ENCODE data around the gene ATP5IF1.

Gene ATP5IF1

DNA sequence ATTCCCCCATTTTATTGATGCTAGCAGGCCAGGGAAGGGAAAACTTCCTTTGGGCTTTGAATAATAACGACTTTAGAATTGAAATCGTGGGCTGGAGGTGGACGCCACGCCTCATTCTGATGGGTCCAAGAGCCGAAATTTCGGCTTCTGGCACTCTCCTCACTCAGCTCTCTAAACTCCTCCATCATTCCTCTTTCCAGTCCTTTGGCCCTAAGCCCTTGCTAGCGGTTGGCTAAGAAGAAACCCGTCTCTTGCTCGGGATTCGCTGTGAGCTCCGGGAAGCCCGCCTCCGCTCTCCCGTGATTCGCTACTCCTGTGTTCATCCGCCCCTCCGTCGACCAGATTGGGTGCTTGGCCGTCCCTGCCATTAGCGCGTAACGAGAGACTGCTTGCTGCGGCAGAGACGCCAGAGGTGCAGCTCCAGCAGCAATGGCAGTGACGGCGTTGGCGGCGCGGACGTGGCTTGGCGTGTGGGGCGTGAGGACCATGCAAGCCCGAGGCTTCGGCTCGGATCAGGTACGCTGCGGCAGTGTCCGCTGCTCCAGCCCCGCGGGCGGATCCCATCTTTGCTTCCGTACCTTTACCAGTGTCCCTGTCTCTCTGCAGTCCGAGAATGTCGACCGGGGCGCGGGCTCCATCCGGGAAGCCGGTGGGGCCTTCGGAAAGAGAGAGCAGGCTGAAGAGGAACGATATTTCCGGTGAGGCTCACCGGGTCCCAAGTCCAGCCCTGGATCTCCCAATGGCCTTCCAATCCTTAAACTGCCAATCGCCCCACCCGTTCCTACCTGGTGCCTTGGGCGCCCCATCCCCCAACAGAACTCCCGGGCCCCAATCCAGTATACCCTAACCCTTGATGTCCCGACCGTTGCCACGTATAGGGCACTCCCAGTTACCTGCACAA, at the start of gene ATP5IF1:
Gene ATP5IF1 (plus strand): TSS at position 370 of the 901 bp plus-strand sequence. CDS start 60 bp downstream, at position 430.
- peaks cover 5% of the 10 kb centered on the region for H3K36me3 Mint-ChIP-seq
- H3K4me3 Mint-ChIP-seq = no peak within 1 kb of the TSS
- H3K9me3 Mint-ChIP-seq = no peaks in the 10 kb centered on the region
- H3K27me3 Mint-ChIP-seq = no peaks in the 10 kb centered on the region
- H3K27ac Mint-ChIP-seq = no peak within 1 kb of the TSS
- peak; percentile 97 for ATAC-seq
- H3K4me1 Mint-ChIP-seq = peaks cover 26% of the 10 kb centered on the region

DNA sequence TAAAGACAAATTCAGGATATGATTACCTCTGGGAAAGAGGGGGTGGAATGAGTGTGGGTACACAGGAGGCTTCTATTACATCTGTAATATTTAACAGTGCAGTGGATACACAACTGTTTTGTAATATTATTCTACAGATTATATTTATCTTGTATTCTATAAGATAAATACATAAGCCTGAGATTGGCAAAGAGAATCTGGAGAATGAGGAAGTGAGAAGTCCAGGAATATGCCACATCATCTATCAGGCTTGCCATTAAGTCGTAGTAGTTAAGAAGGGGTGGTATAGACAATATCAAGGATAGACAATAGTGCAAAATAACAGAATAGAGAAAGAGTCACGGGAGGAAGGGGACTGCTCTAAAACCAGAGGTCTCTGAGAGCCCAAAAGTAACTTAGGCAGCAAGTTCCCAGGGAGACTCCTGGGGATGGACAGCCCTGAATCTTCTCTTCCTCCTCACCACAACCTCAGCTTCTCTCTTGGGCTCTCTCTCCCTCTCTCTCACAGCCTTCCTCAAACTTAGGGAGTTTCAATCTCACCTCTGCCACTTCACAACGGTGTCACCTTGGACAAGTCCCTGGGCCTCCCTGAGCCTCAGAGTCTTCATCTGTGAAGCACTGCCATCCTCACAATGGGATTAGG, 45.5 kb upstream of the ATP5IF1 start:
- no peak for ATAC-seq
- H3K36me3 Mint-ChIP-seq = peaks cover 8% of the 10 kb centered on the region

DNA sequence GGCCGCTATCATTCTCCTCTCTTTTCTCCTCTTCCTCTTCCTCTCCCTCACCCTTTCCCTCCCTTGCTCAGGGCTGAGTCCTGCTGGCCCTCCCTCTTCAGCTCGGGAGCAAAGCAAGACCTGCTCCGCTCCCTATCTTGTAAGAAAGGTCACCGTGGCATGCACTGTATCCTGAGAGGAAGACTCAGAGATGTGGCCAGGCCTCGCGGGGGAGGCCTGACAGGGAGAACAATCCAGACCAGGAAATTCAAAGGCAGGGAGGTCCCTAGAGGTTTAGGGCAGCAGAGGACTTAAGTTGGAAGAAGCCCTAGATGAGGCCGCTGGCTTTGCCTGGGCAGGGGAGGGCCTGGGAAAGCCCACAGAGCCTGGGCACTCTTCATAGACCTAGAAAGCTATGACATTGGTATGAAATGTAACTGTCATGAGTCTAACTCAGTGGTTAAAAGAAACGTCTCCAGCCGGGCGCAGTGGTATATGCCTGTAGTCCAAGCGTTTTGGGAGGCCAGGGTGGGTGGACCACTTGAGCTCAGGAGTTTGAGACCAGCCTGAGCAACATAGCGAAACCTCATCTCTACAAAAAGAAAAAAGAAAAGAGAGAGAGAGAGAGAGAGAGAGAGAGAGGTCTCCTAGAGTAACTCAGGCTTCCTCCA, 44.8 kb upstream of the ATP5IF1 start:
- no peaks in the 10 kb centered on the region for H3K9me3 Mint-ChIP-seq
- H3K4me1 Mint-ChIP-seq = no peaks in the 10 kb centered on the region
- no peak for ATAC-seq
- no peaks in the 10 kb centered on the region for H3K27me3 Mint-ChIP-seq
- H3K4me3 Mint-ChIP-seq = no peak overlapping the region
- no peak overlapping the region for H3K27ac Mint-ChIP-seq
- peaks cover 8% of the 10 kb centered on the region for H3K36me3 Mint-ChIP-seq

More for the DNA sequence above, 45.5 kb upstream of the ATP5IF1 start:
- Mint-ChIP-seq H3K27me3 (no peaks in the 10 kb centered on the region), H3K4me3 (no peak overlapping the region), H3K27ac (no peak overlapping the region), H3K4me1 (no peaks in the 10 kb centered on the region), H3K9me3 (no peaks in the 10 kb centered on the region)

DNA sequence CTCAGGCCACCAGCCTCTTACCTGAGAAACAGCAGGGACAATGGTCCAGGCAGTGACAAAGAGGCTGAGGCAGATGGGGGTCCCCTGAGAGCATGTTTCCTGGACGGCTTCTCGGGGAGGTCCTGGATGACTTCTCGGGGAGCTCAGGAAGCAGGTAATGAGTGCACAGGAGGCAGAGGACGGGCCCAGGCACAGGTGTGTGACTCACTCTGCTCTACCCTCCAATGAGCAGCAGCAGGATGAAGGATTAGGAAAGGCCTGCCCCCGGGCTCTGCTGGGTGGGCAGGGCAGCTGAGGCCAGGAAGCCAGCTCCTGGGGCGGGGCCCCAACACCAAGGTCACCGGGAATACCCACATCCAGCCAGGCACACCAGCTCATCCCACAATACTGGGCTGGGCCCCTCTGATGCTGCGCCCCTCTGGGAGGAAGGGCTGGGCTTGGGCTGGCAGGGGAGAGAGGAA, 42.2 kb upstream of the ATP5IF1 start:
- ATAC-seq = no peak

DNA sequence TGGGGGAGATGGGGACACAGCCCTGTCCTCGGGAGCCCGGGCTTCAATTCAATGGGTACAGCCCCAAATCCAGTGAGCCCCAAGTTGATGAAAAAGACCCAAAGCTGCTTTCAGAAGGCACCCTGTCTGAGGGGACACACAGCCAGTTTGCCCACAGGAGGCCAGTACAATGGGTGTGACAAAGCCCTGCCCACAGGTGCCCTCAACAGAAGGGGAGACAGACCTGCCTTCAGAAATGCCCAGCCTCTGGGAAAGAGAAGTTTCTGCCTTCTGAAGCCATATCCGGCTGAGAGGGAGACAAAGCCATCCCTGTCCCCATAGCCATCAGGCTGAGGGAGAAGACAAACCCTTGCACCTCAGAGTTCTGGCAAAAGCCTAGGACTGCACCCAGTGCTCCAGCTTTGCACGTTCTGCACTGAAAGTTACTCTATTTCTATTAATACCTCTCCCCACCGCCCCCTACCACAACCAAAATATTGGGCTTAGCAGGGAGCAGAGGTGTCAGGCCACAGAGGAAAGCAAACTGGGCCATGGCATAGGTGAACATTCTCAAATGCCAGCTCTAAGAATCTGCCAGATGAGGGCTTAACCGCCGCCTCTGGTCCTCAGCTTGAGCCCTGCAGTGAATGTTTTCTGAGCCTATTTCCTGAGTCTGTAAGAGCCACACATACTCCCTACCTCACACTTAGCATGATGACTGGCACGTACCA, 41.4 kb upstream of the ATP5IF1 start:
- no peak for ATAC-seq
- H3K9me3 Mint-ChIP-seq = peaks cover 3% of the 10 kb centered on the region
- H3K36me3 Mint-ChIP-seq = peaks cover 28% of the 10 kb centered on the region
- H3K4me3 Mint-ChIP-seq = no peak overlapping the region
- H3K27me3 Mint-ChIP-seq = no peaks in the 10 kb centered on the region
- H3K27ac Mint-ChIP-seq = no peak overlapping the region
- H3K4me1 Mint-ChIP-seq = peaks cover 5% of the 10 kb centered on the region

More for the DNA sequence above, 42.2 kb upstream of the ATP5IF1 start:
- H3K27me3 Mint-ChIP-seq = no peaks in the 10 kb centered on the region
- peaks cover 21% of the 10 kb centered on the region for H3K36me3 Mint-ChIP-seq
- no peaks in the 10 kb centered on the region for H3K4me1 Mint-ChIP-seq
- H3K27ac Mint-ChIP-seq = no peak overlapping the region
- H3K9me3 Mint-ChIP-seq = no peaks in the 10 kb centered on the region
- H3K4me3 Mint-ChIP-seq = no peak overlapping the region

DNA sequence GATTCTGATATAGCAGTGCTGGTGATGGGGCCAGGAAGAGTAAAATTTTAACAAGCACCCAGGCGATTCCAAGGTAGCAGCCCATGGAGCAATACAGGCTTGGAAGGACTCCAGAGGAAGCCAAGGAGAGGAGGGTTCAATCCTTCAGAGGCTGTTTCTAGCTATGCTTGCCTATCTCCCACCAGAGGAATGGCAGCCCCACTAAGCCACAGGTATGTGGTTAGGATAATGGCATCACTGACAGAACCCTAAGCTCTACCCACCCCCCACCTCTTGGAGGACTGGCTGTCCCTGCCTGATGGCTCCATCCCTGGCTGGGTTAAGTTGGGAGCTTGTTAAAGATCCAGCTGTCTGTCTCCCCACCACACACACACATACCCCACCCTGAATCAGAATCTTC, 40.1 kb upstream of the ATP5IF1 start:
- Mint-ChIP-seq H3K9me3 (peaks cover 3% of the 10 kb centered on the region), H3K4me1 (peaks cover 17% of the 10 kb centered on the region), H3K27me3 (no peaks in the 10 kb centered on the region), H3K27ac (no peak overlapping the region), H3K4me3 (no peak overlapping the region), H3K36me3 (peaks cover 38% of the 10 kb centered on the region)
- ATAC-seq = no peak

DNA sequence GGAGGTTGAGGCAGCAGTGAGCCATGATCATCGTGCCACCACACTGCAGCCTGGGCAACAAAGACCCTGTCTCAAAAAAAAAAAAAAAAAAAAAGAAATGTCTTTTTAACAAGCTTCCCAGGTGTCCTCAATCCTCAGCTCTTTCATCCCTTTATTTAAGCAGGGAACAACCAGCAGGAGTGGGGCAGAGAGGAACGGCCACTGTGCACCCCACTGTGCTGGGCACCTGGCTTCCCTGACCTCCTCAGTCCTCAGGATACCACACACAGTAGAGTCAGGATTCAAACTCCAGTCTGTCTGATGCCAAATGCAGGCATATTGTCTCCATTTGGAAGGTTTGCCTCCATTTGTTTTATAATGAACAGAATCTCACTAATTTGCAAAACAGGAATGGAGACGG, 39.6 kb upstream of the ATP5IF1 start:
- H3K27ac Mint-ChIP-seq = no peak overlapping the region
- peaks cover 3% of the 10 kb centered on the region for H3K9me3 Mint-ChIP-seq
- peaks cover 44% of the 10 kb centered on the region for H3K36me3 Mint-ChIP-seq
- peaks cover 23% of the 10 kb centered on the region for H3K4me1 Mint-ChIP-seq
- H3K27me3 Mint-ChIP-seq = no peaks in the 10 kb centered on the region
- no peak overlapping the region for H3K4me3 Mint-ChIP-seq
- ATAC-seq = no peak

DNA sequence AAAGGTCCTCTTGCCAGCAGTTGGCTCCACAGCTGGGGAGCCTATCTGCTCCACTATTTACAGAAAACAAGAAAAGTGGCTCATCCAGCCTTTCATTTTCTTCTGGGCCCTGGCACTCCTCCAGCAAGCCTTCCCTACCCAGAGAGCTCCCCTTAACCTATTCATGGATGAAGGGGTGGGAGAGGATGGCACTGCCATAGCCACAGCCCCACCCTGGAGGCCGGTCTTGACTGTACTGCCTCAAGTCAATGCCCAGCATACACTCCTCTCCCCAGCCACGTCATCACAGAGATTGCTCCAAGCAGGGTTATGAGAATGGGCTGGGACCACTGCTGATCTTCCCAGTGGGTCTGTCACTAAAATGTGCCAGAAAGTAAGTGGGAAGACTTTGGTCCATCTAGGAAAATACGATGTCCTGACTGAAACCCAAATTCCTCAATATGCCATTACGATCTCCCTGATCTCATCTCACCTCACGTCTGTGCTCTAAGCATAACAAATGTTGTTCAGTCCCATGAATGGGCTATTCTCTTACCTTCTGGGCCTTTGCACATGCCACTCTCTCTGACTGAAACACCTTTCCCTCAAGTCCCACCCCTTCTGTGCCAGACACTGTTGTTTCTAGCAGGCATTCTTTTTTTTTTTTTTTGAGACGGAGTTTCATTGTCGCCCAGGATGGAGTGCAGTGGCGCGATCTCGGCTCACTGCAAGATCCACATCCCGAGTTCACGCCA, 38.1 kb upstream of the ATP5IF1 start:
- peaks cover 23% of the 10 kb centered on the region for H3K4me1 Mint-ChIP-seq
- peaks cover 45% of the 10 kb centered on the region for H3K36me3 Mint-ChIP-seq
- no peak for ATAC-seq
- no peak overlapping the region for H3K4me3 Mint-ChIP-seq
- H3K9me3 Mint-ChIP-seq = peaks cover 3% of the 10 kb centered on the region
- no peaks in the 10 kb centered on the region for H3K27me3 Mint-ChIP-seq
- no peak overlapping the region for H3K27ac Mint-ChIP-seq

DNA sequence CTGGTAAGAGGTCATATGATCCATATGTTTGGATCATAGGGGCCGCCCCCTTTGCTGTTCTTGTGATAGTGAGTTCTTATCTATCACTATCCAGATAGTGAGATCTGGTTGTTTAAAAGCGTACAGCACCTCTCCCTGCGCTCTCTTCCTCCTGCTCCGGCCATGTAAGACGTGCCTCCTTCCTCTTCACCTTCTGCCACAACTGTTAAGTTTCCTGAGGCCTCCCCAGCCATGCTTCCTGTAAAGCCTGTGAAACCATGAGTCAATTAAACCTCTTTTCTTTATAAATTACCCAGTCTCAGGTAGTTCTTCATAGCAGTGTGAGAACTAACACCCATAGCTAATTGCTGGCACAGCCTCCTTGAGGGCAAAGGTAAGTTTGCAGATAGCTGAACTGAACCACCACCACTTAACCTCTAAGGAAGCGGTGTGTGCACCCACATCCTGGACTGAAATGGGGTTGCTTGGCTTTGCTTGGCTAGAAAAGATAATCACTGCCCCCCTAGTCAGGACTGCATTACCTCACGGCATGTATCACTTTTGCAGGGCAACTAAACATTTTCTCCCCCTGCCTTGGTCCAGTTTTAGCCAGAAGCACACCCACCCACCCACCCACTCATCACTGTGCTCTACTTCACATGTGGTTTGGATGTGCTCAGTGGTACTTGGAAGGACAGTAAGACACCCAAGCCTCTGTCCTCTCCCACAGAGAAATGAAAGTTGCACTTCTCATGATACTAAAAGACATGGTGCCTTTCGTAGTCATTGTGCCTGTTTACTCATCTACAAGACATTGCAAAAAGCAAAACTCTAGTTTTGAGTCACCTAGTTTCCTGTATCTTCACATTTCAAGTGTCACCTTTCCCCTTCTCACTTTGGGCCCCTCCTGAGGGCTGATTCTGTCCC, 36.3 kb upstream of the ATP5IF1 start:
- Mint-ChIP-seq H3K27ac (peak overlapping the region; percentile 85), H3K4me3 (peak overlapping the region; percentile 69), H3K36me3 (peaks cover 56% of the 10 kb centered on the region), H3K9me3 (peaks cover 3% of the 10 kb centered on the region), H3K27me3 (no peaks in the 10 kb centered on the region), H3K4me1 (peaks cover 23% of the 10 kb centered on the region)
- ATAC-seq = peak; percentile 96

DNA sequence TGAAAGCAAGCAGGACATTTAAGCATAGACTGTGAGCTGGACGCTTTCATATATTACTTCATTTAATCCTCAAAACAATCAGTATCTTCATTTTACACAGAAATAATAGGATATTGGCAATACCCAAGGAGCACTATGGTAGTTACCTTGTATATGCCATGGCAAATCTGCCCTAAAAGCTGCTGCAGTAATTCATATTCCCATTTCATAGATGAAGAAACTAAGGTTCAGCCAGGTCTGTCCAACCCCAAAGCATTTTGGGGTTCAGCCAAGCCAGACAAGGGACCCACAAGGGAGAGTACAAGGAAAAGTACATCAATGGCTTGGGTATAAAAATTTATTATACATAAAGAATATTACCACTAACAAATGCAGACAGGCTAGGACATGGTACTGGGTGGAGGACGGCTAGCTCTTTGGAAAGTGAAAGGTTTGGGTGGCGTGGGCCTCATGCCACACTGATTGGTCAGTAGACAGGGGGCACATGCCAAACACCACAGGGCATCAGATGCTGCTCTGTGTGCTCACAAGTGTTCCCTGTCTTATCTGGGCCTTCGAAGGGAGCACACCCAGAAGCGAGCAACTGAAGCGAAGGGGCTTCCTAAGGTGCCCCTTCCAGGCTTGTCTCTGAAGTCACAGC, 35.6 kb upstream of the ATP5IF1 start:
- Mint-ChIP-seq H3K4me3 (peak overlapping the region; percentile 4), H3K9me3 (peaks cover 3% of the 10 kb centered on the region), H3K4me1 (peaks cover 23% of the 10 kb centered on the region), H3K36me3 (peaks cover 59% of the 10 kb centered on the region), H3K27ac (peak overlapping the region; percentile 85), H3K27me3 (no peaks in the 10 kb centered on the region)
- ATAC-seq = no peak

DNA sequence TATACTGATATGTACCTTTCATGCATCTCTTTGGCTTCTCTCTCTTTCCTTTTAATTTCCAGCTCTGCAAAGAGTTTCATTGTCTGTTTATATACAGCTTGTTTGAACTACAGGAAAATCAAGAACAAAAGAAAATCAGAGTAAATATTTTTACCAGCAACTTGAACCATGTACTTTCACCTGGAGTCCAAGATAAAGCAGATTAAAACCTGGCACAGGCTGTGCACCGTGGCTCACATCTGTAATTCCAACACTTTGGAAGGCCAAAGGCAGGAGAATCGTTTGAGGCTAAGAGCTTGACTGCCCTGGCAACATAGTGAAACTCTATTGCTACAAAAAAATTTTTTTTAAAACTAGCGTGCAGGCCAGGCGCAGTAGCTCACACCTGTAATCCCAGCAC, 30.7 kb upstream of the ATP5IF1 start:
- Mint-ChIP-seq H3K4me1 (peaks cover 17% of the 10 kb centered on the region), H3K36me3 (peaks cover 47% of the 10 kb centered on the region)

DNA sequence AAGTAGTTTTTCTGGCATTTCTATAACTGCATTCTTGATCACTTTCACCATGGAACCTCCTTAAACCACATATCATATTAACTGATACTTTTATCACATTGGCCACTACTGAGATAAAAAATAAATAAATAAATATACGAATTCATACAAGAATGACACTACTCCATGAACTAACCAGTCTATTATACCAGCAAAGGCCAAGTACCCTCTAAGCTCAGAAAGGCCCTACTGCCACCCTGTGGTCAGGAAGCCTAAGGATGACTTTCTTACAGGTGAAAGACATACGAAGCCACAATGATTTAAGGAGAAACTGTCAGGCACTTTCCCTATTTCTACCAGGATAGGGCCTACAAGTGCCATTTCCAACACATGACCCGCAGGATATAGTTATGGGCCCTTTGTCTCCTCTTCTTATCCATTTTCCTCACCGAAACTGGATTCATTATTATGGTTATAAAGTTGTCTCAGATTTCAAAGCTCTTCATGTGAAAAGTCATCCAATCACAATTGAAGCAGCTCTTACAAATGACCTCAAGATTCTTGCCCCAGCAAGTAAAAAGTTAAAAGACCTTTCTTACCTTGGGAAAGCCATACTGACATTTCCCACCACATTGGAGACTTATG, 27.0 kb upstream of the ATP5IF1 start:
- Mint-ChIP-seq H3K9me3 (no peaks in the 10 kb centered on the region), H3K4me1 (peaks cover 6% of the 10 kb centered on the region), H3K36me3 (peaks cover 37% of the 10 kb centered on the region), H3K4me3 (no peak overlapping the region), H3K27me3 (no peaks in the 10 kb centered on the region), H3K27ac (peak overlapping the region; percentile 19)
- peak; percentile 70 for ATAC-seq

More for the DNA sequence above, 30.7 kb upstream of the ATP5IF1 start:
- H3K27ac Mint-ChIP-seq = no peak overlapping the region
- no peaks in the 10 kb centered on the region for H3K9me3 Mint-ChIP-seq
- no peak for ATAC-seq
- no peaks in the 10 kb centered on the region for H3K27me3 Mint-ChIP-seq
- H3K4me3 Mint-ChIP-seq = no peak overlapping the region

DNA sequence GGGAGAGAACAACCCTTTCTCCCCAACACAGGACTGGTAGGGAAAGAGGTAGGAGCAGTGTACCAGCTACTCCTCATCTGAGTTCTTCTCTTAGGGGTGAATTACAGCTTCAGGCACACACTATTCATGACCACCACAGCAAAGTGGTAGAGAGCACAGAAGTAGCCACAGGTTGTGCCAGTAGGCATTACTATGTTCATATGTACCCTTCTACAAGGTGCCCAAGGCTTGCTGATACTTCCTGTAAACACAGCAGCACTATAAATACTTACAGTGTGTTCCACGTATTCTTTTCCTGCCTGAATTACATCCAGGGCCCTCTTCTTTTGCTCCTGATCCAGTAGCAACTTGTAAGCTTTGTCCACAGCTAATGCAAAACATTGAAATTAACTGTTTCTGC, 26.2 kb upstream of the ATP5IF1 start:
- H3K27me3 Mint-ChIP-seq = no peaks in the 10 kb centered on the region
- no peaks in the 10 kb centered on the region for H3K9me3 Mint-ChIP-seq
- H3K27ac Mint-ChIP-seq = no peak overlapping the region
- H3K4me3 Mint-ChIP-seq = no peak overlapping the region
- peaks cover 6% of the 10 kb centered on the region for H3K4me1 Mint-ChIP-seq
- no peak for ATAC-seq
- peaks cover 30% of the 10 kb centered on the region for H3K36me3 Mint-ChIP-seq
